ENCODE data around the gene MYLK4.
A peak's percentile ranks its signal among the peaks of the same experiment; 100 is the strongest.

MYLK4 gene

DNA sequence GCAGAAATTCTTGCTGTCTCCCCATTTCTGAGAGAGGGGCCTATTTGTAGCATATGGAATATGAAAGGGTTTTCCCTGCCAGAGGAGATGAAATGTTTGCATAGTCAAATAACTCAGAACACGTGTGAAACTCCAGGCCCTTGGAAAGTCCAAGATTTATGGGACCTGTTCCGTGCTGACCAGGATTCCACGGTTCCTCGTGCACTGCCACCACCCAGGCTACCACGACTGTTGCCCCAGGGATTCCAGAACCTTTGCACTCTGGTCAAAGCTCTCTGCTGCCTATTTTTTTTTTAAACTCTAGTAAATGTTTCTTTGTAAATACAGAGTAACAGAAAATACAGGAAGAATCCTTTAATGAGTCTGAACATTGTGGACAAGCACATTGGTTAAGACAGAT lies 35.0 kb downstream of the MYLK4 start:
- Histone ChIP-seq H3K4me3 (ENCODE audit: low read length in 2 of 2) (no peak overlapping the region), H3K27me3 (ENCODE audit: control insufficient read depth in 1 of 2, insufficient read depth in 2 of 2, low read length in 2 of 2) (no peaks in the 10 kb centered on the region), H3K9me3 (ENCODE audit: control insufficient read depth in 2 of 2, low read length in 2 of 2) (peaks cover 2 to 3% of the 10 kb centered on the region in 2 donors), H3K27ac (ENCODE audit: low read length) (peak overlapping the region; percentile 60), H3K4me1 (ENCODE audit: control insufficient read depth, insufficient read depth, low read length) (peaks cover 18% of the 10 kb centered on the region), H3K36me3 (ENCODE audit: control insufficient read depth in 2 of 2, insufficient read depth in 2 of 2, low read length in 2 of 2) (no peaks in the 10 kb centered on the region), H3K9ac (ENCODE audit: low read length in 2 of 2) (no peak overlapping the region)

DNA sequence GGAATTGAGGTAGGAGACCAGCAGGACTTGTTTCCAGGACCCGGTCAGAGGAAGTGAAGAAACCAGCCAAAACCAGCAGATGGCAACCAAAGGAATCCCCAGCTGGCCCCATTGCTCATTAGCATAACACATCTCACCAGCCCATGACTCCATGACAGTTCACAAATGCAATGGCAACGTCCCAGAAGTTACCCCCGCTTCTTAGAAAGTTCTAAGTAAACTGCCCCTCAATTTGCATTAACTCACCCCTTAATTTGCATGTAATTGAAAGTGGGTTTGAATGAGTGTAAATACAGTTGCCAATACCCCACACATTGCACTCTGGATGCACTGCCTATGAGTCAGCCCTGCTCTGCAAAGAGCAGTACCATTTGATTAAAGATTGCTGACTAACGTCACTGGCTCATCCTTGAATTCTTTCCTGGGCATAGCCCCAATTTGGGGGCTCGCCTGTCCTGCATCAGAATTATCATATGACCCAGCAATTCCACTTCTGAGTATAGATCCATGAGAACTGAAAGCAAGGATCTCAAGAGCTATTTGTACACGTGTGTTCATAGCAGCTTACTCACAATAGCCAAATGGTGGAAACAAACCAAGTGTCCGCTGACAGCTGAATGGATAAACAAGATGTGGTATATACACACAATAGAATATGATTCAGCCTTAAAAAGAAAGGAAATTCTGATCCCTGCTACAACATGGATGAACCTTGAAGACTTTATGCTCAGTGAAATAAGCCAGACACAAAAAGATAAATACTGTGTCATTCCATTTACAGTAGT lies 36.4 kb downstream of the MYLK4 start:
- H3K4me3 ChIP-seq (ENCODE audit: low read length in 2 of 2) = peak overlapping the region in 1 of 2 donors; percentile 40
- H3K27me3 ChIP-seq (ENCODE audit: control insufficient read depth in 1 of 2, insufficient read depth in 2 of 2, low read length in 2 of 2) = no peaks in the 10 kb centered on the region
- H3K9me3 ChIP-seq (ENCODE audit: control insufficient read depth in 2 of 2, low read length in 2 of 2) = peaks cover 7 to 8% of the 10 kb centered on the region in 2 donors
- no peaks in the 10 kb centered on the region for H3K36me3 ChIP-seq (ENCODE audit: control insufficient read depth in 2 of 2, insufficient read depth in 2 of 2, low read length in 2 of 2)
- H3K27ac ChIP-seq (ENCODE audit: low read length) = peak overlapping the region; percentile 60
- no peak overlapping the region for H3K9ac ChIP-seq (ENCODE audit: low read length in 2 of 2)
- H3K4me1 ChIP-seq (ENCODE audit: control insufficient read depth, insufficient read depth, low read length) = peaks cover 18% of the 10 kb centered on the region

DNA sequence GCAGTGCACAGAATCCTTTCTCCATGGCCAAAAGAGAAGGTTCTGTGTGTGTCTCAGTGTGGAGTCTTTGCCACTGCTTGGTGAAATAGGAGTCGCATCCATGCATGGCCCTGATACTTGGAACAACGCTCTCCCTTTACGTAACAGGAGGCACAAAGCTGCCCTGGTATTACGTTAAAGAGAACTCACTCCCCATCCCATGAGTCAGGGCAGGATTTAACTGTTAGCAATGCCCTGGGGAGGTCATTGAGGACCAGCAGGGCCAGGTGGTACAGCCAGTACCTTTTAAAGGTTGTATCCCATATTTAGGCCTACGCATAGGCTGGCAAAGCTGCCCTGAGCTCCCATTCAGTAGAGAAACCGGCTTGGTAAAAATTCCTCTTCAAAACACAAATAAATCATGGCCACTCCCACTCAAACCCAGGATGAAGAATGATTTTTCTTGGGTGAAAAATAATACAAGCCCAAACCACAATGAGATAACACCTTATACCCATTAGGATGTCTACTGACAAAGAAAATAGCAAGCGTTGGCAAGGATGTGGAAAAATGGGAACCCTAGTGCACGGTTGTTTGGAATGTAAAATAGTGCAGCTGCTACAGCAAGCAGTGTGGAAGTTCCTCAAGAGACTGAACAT lies 37.1 kb downstream of the MYLK4 start:
- Histone ChIP-seq H3K27ac (ENCODE audit: low read length) (peak overlapping the region; percentile 60), H3K9ac (ENCODE audit: low read length in 2 of 2) (no peak overlapping the region)

DNA sequence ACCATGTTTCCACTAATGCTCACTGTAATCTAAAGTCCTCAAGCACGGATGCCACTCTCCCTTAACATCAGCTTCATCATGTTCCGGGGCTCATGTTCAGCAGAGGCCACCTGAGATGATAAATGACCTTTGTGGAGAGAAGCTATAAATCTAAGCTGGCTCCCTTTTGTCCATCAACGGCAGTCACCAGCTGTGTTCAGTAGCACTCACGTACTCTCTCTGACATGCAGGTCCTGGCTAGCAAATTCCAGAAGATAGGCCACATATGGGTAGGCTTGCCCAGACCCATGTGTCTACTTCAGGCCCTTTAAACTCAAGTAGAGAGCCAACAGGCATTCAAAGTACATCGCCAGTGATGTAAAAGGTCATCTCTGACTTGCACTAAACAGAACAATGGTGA lies 38.6 kb downstream of the MYLK4 start:
- H3K27ac ChIP-seq (ENCODE audit: low read length) = no peak overlapping the region
- H3K4me3 ChIP-seq (ENCODE audit: low read length in 2 of 2) = no peak overlapping the region
- peaks cover 18% of the 10 kb centered on the region for H3K4me1 ChIP-seq (ENCODE audit: control insufficient read depth, insufficient read depth, low read length)
- no peaks in the 10 kb centered on the region for H3K27me3 ChIP-seq (ENCODE audit: control insufficient read depth in 1 of 2, insufficient read depth in 2 of 2, low read length in 2 of 2)
- peaks cover 7 to 8% of the 10 kb centered on the region in 2 donors for H3K9me3 ChIP-seq (ENCODE audit: control insufficient read depth in 2 of 2, low read length in 2 of 2)
- no peaks in the 10 kb centered on the region for H3K36me3 ChIP-seq (ENCODE audit: control insufficient read depth in 2 of 2, insufficient read depth in 2 of 2, low read length in 2 of 2)
- no peak overlapping the region for H3K9ac ChIP-seq (ENCODE audit: low read length in 2 of 2)

More for the DNA sequence above, 37.1 kb downstream of the MYLK4 start:
- peak overlapping the region in 1 of 2 donors; percentile 40 for H3K4me3 ChIP-seq (ENCODE audit: low read length in 2 of 2)
- peaks cover 7 to 8% of the 10 kb centered on the region in 2 donors for H3K9me3 ChIP-seq (ENCODE audit: control insufficient read depth in 2 of 2, low read length in 2 of 2)
- peaks cover 18% of the 10 kb centered on the region for H3K4me1 ChIP-seq (ENCODE audit: control insufficient read depth, insufficient read depth, low read length)
- H3K36me3 ChIP-seq (ENCODE audit: control insufficient read depth in 2 of 2, insufficient read depth in 2 of 2, low read length in 2 of 2) = no peaks in the 10 kb centered on the region
- H3K27me3 ChIP-seq (ENCODE audit: control insufficient read depth in 1 of 2, insufficient read depth in 2 of 2, low read length in 2 of 2) = no peaks in the 10 kb centered on the region

DNA sequence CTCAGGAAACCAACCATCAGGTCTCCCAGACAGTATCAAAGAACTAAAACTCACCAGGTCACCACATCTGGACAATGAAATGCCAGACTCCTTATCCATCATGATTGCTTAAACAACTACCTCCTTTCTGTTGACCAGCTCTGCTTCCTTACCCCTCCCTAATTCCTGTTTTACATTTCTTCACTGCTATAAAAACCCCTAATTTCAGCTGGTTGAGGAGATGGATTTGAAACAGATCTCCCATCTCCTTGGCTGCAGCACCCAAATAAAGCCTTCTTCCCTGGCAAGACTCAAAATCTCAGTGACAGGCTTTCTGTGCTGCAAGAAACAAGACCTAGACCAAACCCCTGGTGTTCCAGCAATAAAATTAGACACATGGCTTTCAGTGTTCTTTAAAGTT lies 40.3 kb downstream of the MYLK4 start:
- H3K36me3 ChIP-seq (ENCODE audit: control insufficient read depth in 2 of 2, insufficient read depth in 2 of 2, low read length in 2 of 2) = no peaks in the 10 kb centered on the region
- no peak overlapping the region for H3K9ac ChIP-seq (ENCODE audit: low read length in 2 of 2)
- peaks cover 18% of the 10 kb centered on the region for H3K4me1 ChIP-seq (ENCODE audit: control insufficient read depth, insufficient read depth, low read length)
- no peaks in the 10 kb centered on the region for H3K27me3 ChIP-seq (ENCODE audit: control insufficient read depth in 1 of 2, insufficient read depth in 2 of 2, low read length in 2 of 2)
- no peak overlapping the region for H3K4me3 ChIP-seq (ENCODE audit: low read length in 2 of 2)
- no peak overlapping the region for H3K27ac ChIP-seq (ENCODE audit: low read length)
- H3K9me3 ChIP-seq (ENCODE audit: control insufficient read depth in 2 of 2, low read length in 2 of 2) = peaks cover 7 to 8% of the 10 kb centered on the region in 2 donors

DNA sequence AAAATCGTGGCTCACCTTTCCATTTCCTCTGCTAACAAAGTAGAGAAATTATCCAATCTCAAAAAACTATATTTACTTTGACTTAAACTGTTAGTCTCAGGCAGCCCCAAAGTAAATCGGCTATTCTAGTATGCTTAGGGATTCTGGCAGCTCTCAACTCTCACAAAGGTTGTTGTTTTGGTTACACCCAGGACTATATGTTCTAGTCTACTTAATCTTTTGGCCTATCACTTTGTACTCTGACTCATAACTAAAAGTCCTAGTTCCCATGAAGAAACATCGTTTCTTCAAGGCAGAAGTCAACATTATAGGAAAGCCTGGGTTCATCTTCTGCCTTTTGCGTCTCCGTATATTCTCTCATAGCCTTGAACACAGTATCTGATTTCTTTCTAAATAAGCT lies 42.3 kb downstream of the MYLK4 start:
- Histone ChIP-seq H3K9me3 (ENCODE audit: control insufficient read depth in 2 of 2, low read length in 2 of 2) (peaks cover 7 to 8% of the 10 kb centered on the region in 2 donors), H3K4me3 (ENCODE audit: low read length in 2 of 2) (no peak overlapping the region), H3K36me3 (ENCODE audit: control insufficient read depth in 2 of 2, insufficient read depth in 2 of 2, low read length in 2 of 2) (no peaks in the 10 kb centered on the region), H3K4me1 (ENCODE audit: control insufficient read depth, insufficient read depth, low read length) (peaks cover 3% of the 10 kb centered on the region), H3K27ac (ENCODE audit: low read length) (no peak overlapping the region), H3K27me3 (ENCODE audit: control insufficient read depth in 1 of 2, insufficient read depth in 2 of 2, low read length in 2 of 2) (no peaks in the 10 kb centered on the region), H3K9ac (ENCODE audit: low read length in 2 of 2) (no peak overlapping the region)

DNA sequence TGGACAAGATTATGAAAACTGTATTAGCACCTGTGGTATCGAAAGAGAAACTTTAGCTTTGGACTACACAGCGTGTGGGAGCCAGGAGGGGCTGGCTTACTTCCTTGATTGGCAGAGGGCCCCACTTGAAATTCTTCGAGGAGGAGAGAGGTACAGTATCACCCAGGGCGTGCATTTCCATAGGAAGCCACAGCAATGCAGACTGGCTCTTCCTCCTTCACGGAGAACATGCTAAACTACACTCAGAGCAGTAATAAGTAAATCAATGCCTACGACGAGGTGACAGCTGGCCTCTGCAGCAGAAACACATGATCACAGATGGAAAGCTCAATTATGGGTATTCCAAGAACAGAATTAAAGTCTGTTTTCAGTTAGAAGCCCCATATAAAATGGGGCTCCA lies 44.2 kb downstream of the MYLK4 start:
- Histone ChIP-seq H3K9me3 (ENCODE audit: control insufficient read depth in 2 of 2, low read length in 2 of 2) (peaks cover 7 to 8% of the 10 kb centered on the region in 2 donors), H3K4me3 (ENCODE audit: low read length in 2 of 2) (no peak overlapping the region), H3K4me1 (ENCODE audit: control insufficient read depth, insufficient read depth, low read length) (no peaks in the 10 kb centered on the region), H3K27me3 (ENCODE audit: control insufficient read depth in 1 of 2, insufficient read depth in 2 of 2, low read length in 2 of 2) (no peaks in the 10 kb centered on the region), H3K36me3 (ENCODE audit: control insufficient read depth in 2 of 2, insufficient read depth in 2 of 2, low read length in 2 of 2) (no peaks in the 10 kb centered on the region), H3K9ac (ENCODE audit: low read length in 2 of 2) (no peak overlapping the region), H3K27ac (ENCODE audit: low read length) (no peak overlapping the region)

DNA sequence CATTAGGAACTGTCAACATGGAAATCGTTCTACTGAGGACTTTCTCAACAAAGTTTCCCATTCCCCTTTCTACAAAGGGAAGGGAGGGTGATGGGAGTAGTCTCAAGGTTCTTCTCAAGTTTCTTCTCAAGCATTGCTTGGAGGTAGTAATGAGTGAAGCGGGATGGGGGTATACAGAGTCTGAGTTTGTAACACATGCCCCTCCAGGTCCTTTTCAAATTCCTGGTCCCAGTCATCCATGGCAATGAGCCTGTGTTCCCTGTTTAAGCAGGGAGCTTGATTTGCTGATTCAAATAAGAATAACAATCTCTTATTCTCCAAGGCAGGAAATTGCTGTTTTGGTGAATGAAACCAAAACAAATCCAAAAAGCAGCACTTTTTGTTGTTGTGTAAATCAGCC lies 45.5 kb downstream of the MYLK4 start:
- peaks cover 1% of the 10 kb centered on the region in 2 donors for H3K9me3 ChIP-seq (ENCODE audit: control insufficient read depth in 2 of 2, low read length in 2 of 2)
- H3K27me3 ChIP-seq (ENCODE audit: control insufficient read depth in 1 of 2, insufficient read depth in 2 of 2, low read length in 2 of 2) = no peaks in the 10 kb centered on the region
- no peaks in the 10 kb centered on the region for H3K36me3 ChIP-seq (ENCODE audit: control insufficient read depth in 2 of 2, insufficient read depth in 2 of 2, low read length in 2 of 2)
- no peak overlapping the region for H3K27ac ChIP-seq (ENCODE audit: low read length)
- H3K4me3 ChIP-seq (ENCODE audit: low read length in 2 of 2) = no peak overlapping the region
- H3K9ac ChIP-seq (ENCODE audit: low read length in 2 of 2) = no peak overlapping the region
- H3K4me1 ChIP-seq (ENCODE audit: control insufficient read depth, insufficient read depth, low read length) = no peaks in the 10 kb centered on the region

DNA sequence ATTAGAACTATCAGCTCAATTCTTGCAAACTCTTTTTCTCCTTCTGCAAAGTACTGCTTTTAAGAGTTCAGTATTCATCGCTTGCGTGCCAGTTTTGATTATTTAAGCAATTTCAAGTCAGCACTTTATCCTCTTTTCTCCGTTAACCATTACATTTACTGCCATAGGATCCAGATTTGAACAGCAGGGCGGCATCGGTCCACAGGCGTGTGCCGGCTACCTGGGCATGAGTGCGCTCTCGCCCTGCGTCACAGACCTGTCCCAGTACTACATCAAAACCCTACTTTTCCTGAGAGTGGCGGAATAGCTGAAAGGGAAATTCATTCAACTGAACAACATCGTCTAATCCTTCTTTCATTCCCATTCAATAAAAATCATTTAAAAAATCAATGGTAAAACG lies 53.4 kb downstream of the MYLK4 start:
- no peaks in the 10 kb centered on the region for H3K4me1 ChIP-seq (ENCODE audit: control insufficient read depth, insufficient read depth, low read length)
- H3K9me3 ChIP-seq (ENCODE audit: control insufficient read depth in 2 of 2, low read length in 2 of 2) = no peaks in the 10 kb centered on the region
- no peak overlapping the region for H3K4me3 ChIP-seq (ENCODE audit: low read length in 2 of 2)
- no peak overlapping the region for H3K9ac ChIP-seq (ENCODE audit: low read length in 2 of 2)
- H3K27ac ChIP-seq (ENCODE audit: low read length) = no peak overlapping the region
- no peaks in the 10 kb centered on the region for H3K36me3 ChIP-seq (ENCODE audit: control insufficient read depth in 2 of 2, insufficient read depth in 2 of 2, low read length in 2 of 2)
- no peaks in the 10 kb centered on the region for H3K27me3 ChIP-seq (ENCODE audit: control insufficient read depth in 1 of 2, insufficient read depth in 2 of 2, low read length in 2 of 2)

DNA sequence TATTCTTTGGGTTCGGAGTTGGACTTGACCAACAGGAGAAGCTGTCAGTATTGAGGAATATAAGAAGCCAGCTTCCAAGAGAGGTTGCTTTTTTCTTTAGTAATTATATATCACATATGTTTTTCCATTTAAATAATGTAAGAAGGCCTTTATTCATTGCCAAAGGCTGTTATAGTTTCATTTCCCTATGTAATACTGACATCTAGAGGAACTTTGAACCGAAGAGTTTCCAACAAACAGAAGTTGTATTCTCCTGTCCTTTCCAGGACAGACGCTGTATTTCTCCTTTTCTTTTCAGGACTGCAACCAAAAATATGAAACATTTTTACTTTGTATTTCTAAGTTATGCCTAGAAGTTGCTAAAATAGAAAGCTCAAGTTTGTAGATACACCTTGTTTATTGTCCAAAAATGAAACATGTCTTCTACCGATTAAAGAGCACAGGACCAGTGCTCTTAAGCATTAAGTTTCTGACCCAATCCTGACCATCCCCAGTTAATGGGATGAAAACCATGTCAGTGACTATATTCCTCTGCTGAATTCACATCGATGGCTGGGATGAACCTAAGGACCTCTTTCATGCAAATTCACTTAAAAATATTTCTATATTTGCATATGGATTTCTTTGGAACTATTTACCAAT lies 55.1 kb downstream of the MYLK4 start:
- no peaks in the 10 kb centered on the region for H3K27me3 ChIP-seq (ENCODE audit: control insufficient read depth in 1 of 2, insufficient read depth in 2 of 2, low read length in 2 of 2)
- H3K27ac ChIP-seq (ENCODE audit: low read length) = no peak overlapping the region
- H3K9ac ChIP-seq (ENCODE audit: low read length in 2 of 2) = no peak overlapping the region
- H3K4me1 ChIP-seq (ENCODE audit: control insufficient read depth, insufficient read depth, low read length) = no peaks in the 10 kb centered on the region
- H3K9me3 ChIP-seq (ENCODE audit: control insufficient read depth in 2 of 2, low read length in 2 of 2) = no peaks in the 10 kb centered on the region
- no peak overlapping the region for H3K4me3 ChIP-seq (ENCODE audit: low read length in 2 of 2)
- H3K36me3 ChIP-seq (ENCODE audit: control insufficient read depth in 2 of 2, insufficient read depth in 2 of 2, low read length in 2 of 2) = no peaks in the 10 kb centered on the region
